ENCODE measurements around the gene ZNF710. TPM values are rescaled to one million over a fixed set of nuclear protein-coding genes. Genes with fewer than 3 reads are reported as not detected.

Gene ZNF710
- total and polyA plus RNA-seq, 2 of the 8 experiments (the other 6 are each of a cell fraction or from before 2014, with no cell fraction given), result 10.5 to 24.0 TPM

- TF ChIP-seq SIRT6 (IDR thresholded peaks at IDR 0.05; ENCODE audit: low read length), result no peak
- TF ChIP-seq CHD7 (IDR thresholded peaks at IDR 0.05; ENCODE audit: insufficient replicate concordance, low read length), result no peak
- TF ChIP-seq JUND (IDR thresholded peaks at IDR 0.05; ENCODE audit: low read length), result no peak
- TF ChIP-seq CHD1 (IDR thresholded peaks at IDR 0.05; ENCODE audit: low read depth, low read length), result no peak
- no peak for TF ChIP-seq SRF (IDR thresholded peaks at IDR 0.05; ENCODE audit: low read depth, low read length)
- no peak for TF ChIP-seq TBP (IDR thresholded peaks at IDR 0.05; ENCODE audit: low read depth, low read length)
- no peak for TF ChIP-seq ZNF274 (IDR thresholded peaks at IDR 0.05; ENCODE audit: borderline replicate concordance, extremely low read depth, low read length)
- TF ChIP-seq EZH2 (IDR thresholded peaks at IDR 0.05; ENCODE audit: low read depth, low read length, severe bottlenecking), result no peak
Observed at GRCh38 chr15:90018216-90018831, 17.2 kb downstream of the ZNF710 start (continued).

Data from H1 (cell line).